HG03159 (cell line): ENCODE measurements around the gene CCDC187.

Source experiments
- ATAC-seq: cut with Tn5 transposase; IDR thresholded peaks from one replicate; pipeline ENCODE4 v1.9.1; 2021; ENCODE audit warnings: mild to moderate bottlenecking, moderate library complexity; ENCODE audit not compliant: unreplicated experiment

Gene CCDC187

DNA sequence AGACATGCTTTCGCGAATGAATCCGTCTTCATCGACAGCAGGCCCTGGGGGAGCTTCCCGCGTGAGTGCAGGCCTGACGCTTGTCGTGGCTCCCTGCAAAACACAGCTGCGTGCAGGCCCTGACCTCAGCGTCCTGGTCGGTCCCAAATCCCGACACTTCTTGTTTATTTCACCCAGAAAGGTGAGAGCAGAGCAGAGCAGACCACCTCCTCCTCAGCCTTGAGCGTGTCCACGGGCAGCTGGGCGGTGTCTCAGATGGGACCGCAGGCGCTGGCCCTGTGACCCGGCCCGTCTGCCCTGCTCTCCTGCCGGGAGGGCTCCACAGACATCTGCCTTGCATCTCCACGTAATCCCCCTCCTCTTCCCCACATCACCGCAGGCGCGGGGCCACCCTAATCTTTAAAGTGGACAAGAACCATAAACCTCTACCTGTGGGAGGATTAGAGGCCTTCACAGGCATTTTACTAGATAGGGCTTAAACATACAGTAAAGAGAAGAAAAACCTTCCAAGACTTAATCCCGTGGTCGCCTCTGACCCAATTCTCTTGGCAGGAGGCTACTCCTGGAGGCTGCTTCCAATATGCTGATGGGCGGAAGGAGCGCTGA is 91.4 kb downstream of the CCDC187 start:
- ATAC-seq, result no peak

DNA sequence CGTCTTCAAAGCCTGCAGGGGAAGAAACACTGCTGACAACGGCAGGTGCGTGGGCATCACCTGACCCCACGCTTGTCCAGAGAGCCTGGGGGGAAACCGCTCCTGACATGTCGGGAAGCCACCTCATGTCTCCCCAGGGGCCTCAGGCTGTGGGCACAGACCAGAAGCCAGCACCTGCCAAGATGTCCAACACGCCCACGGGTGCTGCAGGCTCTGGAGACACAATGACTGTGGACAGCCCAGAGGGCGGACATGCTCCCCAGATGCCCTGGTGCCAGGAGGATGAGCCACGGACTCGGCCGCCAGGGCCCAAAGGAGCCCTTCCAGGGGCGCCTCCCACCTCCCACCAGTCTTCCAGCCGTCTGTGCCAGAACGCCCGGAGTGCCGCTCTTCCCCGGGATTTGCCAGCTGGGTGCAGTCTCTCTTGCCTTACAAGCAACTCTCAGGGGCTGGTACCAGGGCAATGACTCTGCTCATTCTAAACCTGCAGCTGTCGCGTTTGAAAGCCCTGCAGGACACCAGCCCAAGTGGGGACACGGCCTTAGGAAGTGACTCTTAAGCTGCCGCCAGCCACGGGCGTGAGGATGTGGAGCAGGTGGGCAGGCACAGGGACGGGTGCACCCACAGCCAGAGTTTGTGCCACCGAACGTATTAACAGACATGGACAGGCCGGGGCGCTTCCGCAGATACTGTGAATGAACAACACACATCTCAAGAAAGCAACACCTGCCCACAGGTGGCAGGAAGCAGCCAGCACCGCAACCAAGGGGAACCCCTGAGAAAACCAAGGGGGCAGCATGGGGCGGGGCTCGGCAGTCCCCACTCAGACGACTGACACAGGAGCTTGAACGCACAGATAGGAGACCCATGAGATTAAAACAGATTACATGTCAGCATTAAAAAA is 92.2 kb downstream of the CCDC187 start:
- no peak for ATAC-seq

DNA sequence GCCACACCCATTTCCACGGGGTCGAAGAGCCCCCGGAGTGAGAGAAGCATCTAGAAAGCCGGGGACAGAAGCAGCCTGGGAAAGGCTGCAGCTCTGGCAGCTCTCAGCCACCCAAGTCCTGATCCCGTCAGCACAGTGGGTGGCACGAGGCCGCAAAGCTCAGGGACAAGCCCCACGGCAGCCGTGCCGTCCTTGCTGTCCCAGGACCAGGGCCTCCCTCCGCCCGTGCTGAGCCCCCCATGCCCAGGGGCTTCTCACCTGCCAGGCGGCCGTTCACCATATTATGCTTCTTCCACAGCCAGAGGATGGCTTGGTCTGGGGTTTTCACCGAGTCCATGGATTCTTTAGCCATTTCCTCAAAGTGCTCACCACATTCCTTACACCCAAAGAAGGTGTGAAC is 92.9 kb downstream of the CCDC187 start:
- ATAC-seq, result no peak

DNA sequence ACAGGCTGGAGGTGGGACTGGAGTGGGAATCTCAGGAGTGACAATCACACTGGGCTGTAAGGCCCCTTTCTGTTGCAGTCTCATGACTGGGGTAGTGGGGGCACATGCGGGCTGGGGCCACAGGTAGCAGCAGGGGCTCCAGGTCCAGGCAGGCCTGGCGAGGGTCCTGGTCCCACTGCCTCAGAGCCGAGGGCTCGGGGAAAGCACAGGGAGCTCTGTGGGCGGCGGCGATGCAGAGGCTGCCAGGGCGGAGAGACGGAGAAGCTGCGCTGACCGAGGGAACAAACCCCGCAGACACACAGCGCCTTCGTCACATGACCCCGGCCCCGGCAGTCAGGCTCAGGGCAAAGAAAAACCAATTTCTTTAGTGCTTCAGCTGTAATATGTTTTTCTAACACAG is 93.6 kb downstream of the CCDC187 start:
- no peak for ATAC-seq

DNA sequence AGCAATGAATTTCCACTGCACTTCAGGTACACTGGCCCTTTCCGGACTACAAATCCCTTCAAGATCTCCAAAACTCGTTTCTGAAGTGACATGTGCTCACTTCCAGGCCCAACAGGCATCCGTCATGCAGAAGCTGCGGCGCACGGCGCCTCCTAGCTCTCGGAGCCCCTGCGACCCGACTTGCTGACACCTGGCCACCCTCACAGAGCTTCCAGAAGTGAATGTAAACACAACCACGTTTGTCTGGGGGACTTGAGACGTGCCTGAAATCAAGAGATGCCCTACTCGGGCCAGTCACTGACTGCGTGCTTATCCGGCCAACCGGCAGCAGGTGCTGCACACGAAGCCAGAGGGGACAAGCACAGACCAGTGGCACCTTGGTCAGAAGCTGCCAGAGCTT is 94.1 kb downstream of the CCDC187 start:
- no peak for ATAC-seq

DNA sequence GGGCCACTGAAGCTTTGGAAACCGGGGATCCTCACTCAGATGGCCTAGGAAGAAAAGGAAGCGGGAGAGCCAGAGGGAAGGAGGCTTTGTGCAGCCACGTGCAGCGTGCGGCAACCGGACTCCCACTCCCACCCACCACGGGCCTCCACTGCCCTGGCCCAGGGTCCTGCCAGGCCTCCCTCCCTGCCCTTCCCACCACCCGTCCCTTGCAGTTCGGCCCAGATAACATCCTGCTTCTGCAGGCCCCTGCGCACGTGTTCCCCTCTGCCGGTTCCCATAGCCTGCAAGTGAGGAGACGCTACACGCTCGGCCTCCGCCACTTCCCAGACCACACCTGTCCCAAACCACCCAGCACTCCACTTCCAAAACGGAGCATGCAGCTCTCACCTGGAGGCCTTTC is 94.7 kb downstream of the CCDC187 start:
- no peak for ATAC-seq

DNA sequence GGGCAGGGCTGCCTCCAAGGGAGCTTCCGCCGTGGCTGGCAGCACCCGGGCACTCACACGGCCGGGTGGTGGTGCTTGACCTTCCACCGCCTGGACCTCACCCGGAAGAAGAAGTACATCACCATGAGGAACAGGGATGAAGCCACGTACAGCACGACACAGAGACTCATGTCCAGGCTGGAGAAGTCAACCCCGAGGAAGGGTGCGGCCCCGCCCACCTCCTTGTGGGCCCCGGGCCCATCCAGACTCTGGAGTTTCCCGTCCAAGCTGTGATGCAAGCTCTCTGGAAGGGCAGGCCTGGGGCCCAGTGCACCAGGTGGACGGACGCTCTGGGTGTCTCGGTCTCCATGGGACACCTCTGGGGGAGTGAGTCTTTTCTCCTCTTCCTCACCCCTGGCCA is 95.2 kb downstream of the CCDC187 start:
- ATAC-seq, result no peak

DNA sequence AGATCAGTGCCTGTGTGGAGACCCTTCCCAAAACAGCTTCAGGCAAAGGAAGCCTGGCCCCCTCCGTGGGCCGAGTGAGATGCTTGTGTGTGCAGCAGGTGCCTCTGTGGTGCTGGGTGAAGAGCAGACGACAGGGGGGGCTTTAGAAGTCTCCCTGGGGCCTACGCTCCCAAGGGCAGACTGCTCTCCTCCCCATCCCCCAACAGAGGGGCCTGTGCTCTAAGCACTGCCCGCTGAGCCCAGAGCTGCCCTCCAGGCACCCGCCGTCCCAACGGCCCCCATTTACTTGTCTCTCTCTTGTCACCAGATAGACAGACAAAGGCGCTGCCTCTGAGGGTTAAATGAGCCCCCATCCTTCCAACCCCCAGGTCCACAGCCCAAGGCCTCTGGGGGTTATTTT is 96.3 kb downstream of the CCDC187 start:
- ATAC-seq, result no peak

DNA sequence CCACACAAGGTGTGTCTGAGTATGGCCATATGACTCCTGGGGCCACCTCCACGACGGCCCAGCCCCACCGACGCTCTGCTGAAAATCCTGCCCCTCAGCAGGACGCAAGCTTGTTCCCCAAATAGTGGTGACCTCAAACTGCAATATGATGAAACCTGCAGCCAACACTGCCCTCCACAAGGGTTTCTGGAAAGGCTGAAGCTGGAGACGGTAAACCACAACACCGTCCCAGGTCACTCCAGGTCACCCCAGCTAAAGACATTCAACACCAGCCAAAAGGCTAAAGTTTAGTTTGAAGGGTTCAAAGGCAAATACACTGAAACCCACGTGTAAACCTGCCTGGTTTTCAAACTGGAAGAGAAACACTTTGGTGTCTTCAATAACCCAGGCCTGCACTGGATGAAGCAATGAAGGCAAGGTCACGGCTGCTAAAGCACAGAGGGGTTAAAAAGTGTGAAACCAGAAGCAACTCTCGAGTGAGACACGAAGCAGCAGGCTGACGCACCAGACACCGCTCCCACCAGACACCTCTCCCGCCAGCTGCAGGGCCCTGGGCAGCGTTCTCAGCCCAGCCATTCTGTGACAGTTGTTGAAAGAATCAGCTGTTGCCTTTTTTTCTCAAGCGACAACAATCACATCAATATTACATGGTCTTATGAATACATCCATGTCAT is 97.2 kb downstream of the CCDC187 start:
- no peak for ATAC-seq

DNA sequence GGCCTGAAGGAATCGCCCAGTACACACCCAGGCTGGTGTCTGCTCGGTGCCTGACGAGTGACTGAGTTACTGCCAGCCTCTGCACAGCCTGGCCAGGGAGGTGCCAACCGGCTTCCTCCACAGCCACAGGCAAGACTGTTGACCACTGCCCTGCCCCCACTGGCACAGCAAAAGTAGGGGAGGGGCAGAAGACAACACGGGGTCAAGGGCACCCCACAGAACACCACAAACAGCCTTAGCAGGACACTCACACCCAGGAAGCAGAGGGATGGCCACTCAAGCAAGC is 98.2 kb downstream of the CCDC187 start:
- ATAC-seq, result no peak

DNA sequence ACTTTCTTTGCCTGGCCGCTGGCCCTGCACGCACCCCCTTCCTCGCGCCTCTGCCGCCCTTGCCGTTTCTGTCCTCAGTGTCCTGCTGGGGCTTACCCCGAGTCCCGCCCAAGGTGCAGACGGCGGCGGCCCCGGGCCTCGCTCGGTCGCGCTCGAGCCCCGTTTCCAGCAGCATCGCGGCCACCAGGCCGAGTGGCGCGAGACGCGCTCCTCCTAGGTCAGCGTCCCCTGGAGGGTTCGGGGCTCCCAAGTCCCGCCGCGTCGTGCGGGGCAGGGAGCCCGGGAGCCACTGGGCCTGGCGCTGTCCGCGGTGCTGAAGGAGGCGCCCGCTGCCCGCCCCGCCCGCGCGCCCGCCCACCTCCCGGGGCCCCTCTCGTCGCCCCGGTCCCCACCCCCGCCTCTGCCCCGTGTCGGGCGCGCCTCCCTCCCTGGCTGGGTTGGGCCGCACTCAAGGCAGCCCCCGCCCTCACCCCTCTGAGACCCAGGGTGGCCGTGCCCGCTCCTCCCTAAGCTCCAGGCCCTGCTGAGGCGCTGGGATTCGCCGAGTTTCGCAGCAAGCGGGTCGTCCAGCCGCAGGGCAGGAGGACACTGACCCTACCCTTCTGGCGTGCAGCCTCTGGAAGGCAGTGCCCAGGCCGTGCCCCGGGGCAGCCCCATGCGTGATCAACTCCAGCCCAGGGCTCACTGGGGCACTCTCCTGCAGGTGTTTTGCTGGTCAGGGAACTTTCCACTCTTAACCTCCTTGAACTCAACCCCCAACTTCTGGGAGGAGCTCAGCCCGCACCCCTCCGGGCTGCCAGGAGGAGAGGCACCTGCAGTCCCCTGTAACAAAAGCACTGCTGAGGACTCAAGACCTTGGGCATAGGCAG is 98.8 kb downstream of the CCDC187 start, which contains the start of gene LHX3:
Gene LHX3, minus strand, starts transcription at position 291 of the 869 bp plus-strand sequence. Its CDS starts 116 bp downstream, at position 175.
- ATAC-seq, result no peak

DNA sequence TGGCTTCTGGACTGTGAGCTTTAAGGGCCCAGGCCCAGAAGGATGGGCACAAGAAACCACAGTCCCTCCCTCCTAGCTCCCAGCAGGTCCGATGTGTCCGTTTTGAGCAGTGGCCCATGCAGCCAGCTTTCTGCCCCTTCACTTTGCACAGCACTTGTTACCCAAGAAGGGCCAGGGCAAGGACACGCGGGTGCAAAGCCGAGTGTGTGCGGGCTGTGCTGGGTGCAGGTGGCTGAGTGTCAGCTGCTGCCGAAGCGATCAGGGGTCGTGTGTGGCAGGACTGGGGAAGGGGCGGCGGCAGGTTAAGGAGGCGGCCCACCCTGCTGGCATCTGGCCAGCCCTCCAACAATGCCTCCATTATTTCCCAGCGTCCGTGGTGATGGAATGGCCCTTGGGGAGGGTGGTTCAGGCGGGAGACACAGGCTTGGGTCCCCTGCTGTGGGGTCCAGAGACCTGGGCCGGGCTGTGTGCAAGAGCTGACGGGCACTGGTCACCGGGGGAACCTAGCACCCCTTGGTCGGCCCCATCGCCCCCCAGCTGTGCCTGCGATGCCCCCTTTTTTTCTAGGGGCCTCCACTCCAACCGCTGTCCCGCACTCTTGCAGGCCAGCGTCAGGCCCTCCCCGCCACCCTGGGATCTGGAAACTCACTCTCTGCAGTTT is 99.6 kb downstream of the CCDC187 start:
- ATAC-seq, result no peak

DNA sequence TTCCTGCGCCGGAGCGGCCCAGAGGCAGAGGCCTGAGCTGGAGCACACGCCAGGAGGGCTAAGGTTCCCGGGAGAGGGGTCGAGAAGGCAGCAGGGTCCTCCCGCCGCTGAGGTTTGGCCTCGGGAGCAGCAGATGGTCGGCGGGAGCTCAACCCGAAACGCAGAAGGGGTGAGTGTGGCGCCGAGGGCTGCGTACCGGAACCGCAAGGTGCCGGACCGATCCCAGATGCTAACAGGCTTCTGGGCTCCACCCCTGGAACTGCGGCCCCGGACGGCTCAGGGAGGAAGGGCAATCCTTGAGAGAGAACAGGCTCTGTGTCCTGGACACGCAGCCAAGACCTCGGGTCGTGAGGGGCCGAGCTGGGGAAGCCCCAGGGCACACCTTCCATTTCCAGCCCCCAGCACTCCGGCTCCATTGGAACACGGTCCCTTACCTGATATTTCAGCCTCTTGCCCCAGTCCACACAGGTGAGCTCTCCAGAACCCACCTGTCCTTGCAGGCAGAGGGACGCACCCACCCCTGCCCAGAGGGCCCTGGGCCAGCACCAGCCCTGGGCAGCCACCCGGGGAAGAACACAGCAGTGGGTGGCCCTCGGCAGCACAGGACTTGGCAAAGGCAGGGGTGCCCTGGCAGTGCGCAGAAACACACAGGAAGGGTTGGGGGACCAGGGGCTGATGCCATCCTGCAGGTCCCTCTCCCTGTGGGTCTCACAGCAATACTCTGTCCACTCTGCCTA is 100.3 kb downstream of the CCDC187 start:
- ATAC-seq, result no peak

DNA sequence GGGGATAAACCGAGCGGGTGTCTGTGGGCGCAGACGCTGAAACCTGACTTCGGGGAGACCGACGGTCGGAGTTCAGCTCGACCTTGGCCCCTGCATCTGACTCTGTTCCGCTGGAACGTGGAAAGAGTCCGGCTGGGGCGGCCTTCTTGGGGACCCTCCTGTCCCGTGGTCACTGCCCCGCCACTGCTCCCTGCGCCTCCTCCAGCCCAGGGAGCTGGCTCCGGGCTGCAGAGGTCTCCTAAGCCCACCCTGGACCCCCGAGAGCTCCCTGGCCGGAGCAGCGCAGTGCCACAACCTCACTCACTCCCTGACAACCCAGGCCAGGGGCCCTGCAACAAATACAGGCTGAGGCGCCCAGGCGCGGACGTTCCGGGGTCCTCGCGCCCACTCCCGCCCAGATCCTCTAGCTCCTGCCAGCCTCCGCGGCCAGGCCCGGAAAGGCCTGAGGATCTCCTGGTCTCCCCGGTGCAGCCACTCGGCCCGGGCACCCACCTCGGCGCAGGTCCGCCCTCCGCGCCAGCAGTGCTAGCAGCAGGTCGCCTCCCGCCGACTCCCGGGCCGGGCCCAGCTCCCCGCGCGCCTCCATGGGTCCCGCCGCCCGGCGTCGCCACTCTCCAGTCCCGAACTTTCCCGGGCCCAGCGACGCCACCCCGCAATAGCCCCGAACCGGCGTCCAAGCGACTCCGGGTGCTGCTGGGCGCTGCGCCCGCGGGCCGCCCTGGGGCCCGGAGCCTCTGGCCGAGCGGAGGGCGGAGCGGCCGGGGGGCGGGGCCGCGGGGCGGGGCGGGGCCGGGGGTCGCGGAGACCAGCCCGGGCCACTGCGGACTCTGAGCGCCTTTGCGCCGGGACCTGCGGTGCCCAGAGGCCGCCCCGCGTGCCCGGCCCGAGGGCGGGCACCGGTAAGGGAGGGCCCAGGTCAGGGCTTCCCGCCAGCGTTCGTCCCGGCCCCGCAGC is 101.2 kb downstream of the CCDC187 start:
- no peak for ATAC-seq

DNA sequence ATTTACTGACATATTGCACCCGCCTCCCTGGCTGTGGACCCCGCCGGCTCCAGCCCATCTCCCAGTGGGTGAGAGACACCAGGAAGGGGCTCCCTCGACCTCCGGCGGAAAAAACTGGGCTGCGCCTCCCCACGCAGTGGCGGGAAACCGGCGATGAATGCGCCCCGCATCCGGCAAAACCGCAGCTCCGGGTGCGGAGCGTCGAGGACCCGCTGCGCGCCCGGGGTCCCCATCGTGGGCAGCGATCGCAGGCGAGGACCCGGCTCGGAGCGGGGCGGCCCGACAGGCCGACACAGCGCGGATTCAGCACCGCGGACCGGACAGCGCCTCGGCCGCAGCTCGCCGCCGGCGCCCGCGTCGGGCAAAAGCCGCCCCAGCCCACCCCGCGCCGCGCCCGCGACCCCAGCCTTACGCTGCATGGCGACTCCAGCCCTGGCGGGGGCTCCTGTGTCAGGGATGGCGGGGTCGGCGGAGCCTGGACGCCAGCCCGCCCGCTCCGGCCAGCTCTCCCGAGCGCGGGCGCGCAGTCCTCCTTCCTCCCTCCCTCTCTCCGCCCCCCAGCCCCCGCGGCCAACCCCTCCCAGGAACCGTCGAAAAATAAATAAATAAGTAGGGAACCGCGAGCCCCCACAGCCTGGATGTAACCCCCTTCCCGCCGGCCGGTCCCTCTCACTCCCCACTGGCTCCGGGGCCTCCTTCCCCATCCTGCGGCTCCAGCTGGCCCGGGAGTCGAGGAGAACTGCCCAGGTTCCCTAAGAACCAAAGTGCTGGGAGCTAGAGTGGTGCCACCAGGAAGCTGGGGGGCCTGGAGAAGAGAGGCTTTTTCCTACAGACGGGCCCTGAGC is 102.1 kb downstream of the CCDC187 start:
- no peak for ATAC-seq

DNA sequence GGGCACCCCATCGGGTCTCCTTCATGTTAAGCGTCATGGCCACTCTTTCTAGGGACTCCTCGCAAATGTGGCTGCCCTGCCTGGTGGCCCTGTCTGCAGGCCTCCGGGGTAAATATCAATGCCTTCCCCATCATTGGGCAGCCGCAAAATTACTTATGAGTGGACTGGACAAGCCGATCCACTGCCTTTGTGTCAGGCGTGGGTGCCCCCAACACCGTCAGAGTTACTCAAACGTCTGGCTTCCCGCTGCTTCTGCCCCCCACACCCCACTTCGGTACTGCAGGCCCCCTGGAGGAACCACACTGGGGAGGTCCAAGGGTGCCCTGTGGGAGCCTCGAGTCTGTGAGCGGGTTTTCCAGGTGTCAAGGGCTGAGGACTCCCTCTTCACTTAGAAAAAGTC is 102.7 kb downstream of the CCDC187 start:
- ATAC-seq, result no peak

DNA sequence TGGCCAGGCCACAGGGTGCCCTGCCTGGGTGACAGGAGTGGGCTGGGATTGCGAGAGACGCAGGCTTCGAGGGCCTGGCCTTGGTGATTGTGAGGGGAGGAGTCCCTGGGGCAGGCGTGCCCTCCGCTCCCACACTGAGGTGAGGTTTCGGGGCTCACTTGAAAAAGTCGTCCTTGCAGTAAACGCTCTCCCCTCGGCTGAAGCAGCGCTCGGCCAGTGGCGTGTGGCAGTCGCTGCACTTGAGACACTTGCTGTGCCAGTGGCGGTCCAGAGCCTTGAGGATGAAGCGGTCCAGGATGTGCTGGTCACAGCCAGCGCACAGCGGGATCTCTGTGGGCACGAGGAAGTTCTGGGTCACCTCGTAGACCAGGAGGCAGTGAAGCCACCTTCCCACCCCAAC is 103.5 kb downstream of the CCDC187 start:
- no peak for ATAC-seq
